Breast epithelium (tissue), 3 donors: ENCODE measurements around the gene APOL6.

Experiments
- CTCF ChIP-seq, 3 donors: fragments of 450-650 bp; IDR thresholded peaks; one replicate each; pipeline ENCODE4 v1.5.1; 2016 to 2017; ENCODE audit warnings: antibody characterized with exemption in 3 of 3, mild to moderate bottlenecking in 3 of 3, moderate library complexity in 3 of 3
- POLR2A ChIP-seq: fragments of 450-650 bp; IDR thresholded peaks from one replicate; pipeline ENCODE4 v1.6.1; 2016; ENCODE audit warnings: antibody characterized with exemption, mild to moderate bottlenecking, moderate library complexity
- POLR2AphosphoS5 ChIP-seq, 3 donors: sonication (generic); formaldehyde crosslinking; IDR thresholded peaks; one replicate each; pipeline ENCODE4 v1.6.1; 2017; ENCODE audit warnings: antibody characterized with exemption in 3 of 3

GRCh38 chr22:35717572-35717971 is 69.3 kb downstream of the APOL6 start, which contains the start of gene APOL5:
- no peak for TF ChIP-seq CTCF (IDR thresholded peaks at IDR 0.05)
- TF ChIP-seq POLR2A: no peak
- no peak for TF ChIP-seq POLR2AphosphoS5 (IDR thresholded peaks at IDR 0.05)
